ENCODE data around the gene KIAA1217. TPM values are rescaled to one million over a fixed set of nuclear protein-coding genes. Genes with fewer than 3 reads are reported as not detected.

Gene KIAA1217
- total RNA-seq, 1 experiment from 2014 or later = 7.8 TPM

DNA sequence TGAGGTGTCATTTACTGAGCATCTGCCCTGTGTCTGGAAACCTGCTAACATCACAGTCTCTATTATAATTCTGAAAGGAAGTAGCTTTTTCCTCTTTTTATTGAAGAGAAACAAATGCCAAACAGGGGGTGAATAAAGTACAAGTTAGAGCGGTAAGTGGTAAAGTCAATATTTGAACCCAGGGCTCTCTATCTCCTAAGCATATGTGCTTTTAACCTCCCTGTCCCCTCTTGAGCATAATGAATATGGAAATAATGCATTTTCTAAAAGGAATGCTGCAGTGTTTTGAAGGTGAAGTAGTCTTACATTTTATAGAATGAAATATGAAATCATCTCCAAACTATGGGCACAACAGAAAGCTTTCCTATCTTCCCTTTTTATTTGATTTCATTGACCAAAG is 196.7 kb downstream of the KIAA1217 start:
- H3K27ac ChIP-seq (ENCODE audit: low read depth, low read length) = no peak overlapping the region
- ATAC-seq = no peak
- no peak overlapping the region for H3K4me3 ChIP-seq (replicated peaks in 1 of 2; ENCODE audit: low read depth in 1 of 2, low read length in 2 of 2)
- intact Hi-C loops (cut with micrococcal nuclease) = no loop called here
- H3K36me3 ChIP-seq (ENCODE audit: control insufficient read depth in 1 of 2, insufficient read depth in 2 of 2, low read length in 2 of 2) = no peaks in the 10 kb centered on the region
- BruUV-seq (replicated peaks) = no TSS peak
- H3K9me2 ChIP-seq (ENCODE audit: insufficient read depth) = no peaks in the 10 kb centered on the region
- ChIA-PET CTCF (no interaction called here), RAD21 (ENCODE audit: low non-redundant PET in 1 of 2, low total read pairs in 2 of 2, uncharacterized antibody in 2 of 2, unreplicated experiment in 2 of 2) (no interaction called here), POLR2A (no interaction called here)
- H3K4me1 ChIP-seq (ENCODE audit: control insufficient read depth in 1 of 2, insufficient read depth in 2 of 2, low read length in 2 of 2) = no peaks in the 10 kb centered on the region
- H3K9me3 ChIP-seq (ENCODE audit: control insufficient read depth in 1 of 2, insufficient read depth in 1 of 2, low read depth in 1 of 2, low read length in 2 of 2) = no peaks in the 10 kb centered on the region
- no peaks in the 10 kb centered on the region for H4K20me1 ChIP-seq (ENCODE audit: insufficient read depth)
- no peak overlapping the region for H3K9ac ChIP-seq (ENCODE audit: low read length)
- no peaks in the 10 kb centered on the region for H3K79me2 ChIP-seq (ENCODE audit: insufficient read depth, low read length)
- H3K4me2 ChIP-seq (ENCODE audit: low read length) = no peak overlapping the region
- no peak overlapping the region for H2AFZ ChIP-seq (ENCODE audit: low read depth, low read length, poor library complexity, severe bottlenecking)
- peaks cover 32% of the 10 kb centered on the region for H3K27me3 ChIP-seq (ENCODE audit: insufficient read depth, low read length)
- no peak for DNase-seq (ENCODE audit: low read depth, low spot score)
- no peak for TF ChIP-seq SP1 (IDR thresholded peaks at IDR 0.05; ENCODE audit: low read depth)

GRCh38 chr10:24406809-24407483 is 198.0 kb downstream of the KIAA1217 start:
- H3K79me2 ChIP-seq (ENCODE audit: insufficient read depth, low read length) = no peaks in the 10 kb centered on the region
- H4K20me1 ChIP-seq (ENCODE audit: insufficient read depth) = no peaks in the 10 kb centered on the region
- no peak overlapping the region for H3K4me3 ChIP-seq (replicated peaks in 1 of 2; ENCODE audit: low read depth in 1 of 2, low read length in 2 of 2)
- H3K9ac ChIP-seq (ENCODE audit: low read length) = no peak overlapping the region
- ATAC-seq (no peak), DNase-seq (ENCODE audit: low read depth, low spot score) (no peak)
- POLR2A ChIA-PET = interaction anchor here (0.7 kb wide), 1 partner anchor 78 kb away, joined by 4 read pairs; no protein-coding TSS in a partner anchor
- RAD21 ChIA-PET (ENCODE audit: low non-redundant PET in 1 of 2, low total read pairs in 2 of 2, uncharacterized antibody in 2 of 2, unreplicated experiment in 2 of 2) = interaction anchor here in 1 of 2 experiments (0.7 kb wide), 1 partner anchor 15 kb away, joined by 3 read pairs; no protein-coding TSS in a partner anchor
- intact Hi-C loops (cut with micrococcal nuclease) = no loop called here
- H2AFZ ChIP-seq (ENCODE audit: low read depth, low read length, poor library complexity, severe bottlenecking) = no peak overlapping the region
- no peak overlapping the region for H3K4me2 ChIP-seq (ENCODE audit: low read length)
- H3K36me3 ChIP-seq (ENCODE audit: control insufficient read depth in 1 of 2, insufficient read depth in 2 of 2, low read length in 2 of 2) = no peaks in the 10 kb centered on the region
- H3K4me1 ChIP-seq (ENCODE audit: control insufficient read depth in 1 of 2, insufficient read depth in 2 of 2, low read length in 2 of 2) = no peaks in the 10 kb centered on the region
- no TSS peak for BruUV-seq (replicated peaks)
- CTCF ChIA-PET = no interaction called here
- H3K9me3 ChIP-seq (ENCODE audit: control insufficient read depth in 1 of 2, insufficient read depth in 1 of 2, low read depth in 1 of 2, low read length in 2 of 2) = no peaks in the 10 kb centered on the region
- H3K27ac ChIP-seq (ENCODE audit: low read depth, low read length) = no peak overlapping the region
- H3K9me2 ChIP-seq (ENCODE audit: insufficient read depth) = no peaks in the 10 kb centered on the region
- peaks cover 32% of the 10 kb centered on the region for H3K27me3 ChIP-seq (ENCODE audit: insufficient read depth, low read length)
- TF ChIP-seq EZH2phosphoT487 (IDR thresholded peaks at IDR 0.05; ENCODE audit: borderline replicate concordance) = no peak
- TF ChIP-seq EGR1 (IDR thresholded peaks at IDR 0.05; ENCODE audit: low read depth) = no peak
- no peak for TF ChIP-seq ELF1 (IDR thresholded peaks at IDR 0.05; ENCODE audit: borderline replicate concordance, low read depth)
